Stimulated activated CD8-positive, alpha-beta memory T cell treated with anti-CD3 and anti-CD28 coated beads, Interleukin-2, amount 100 ng/mL, for 1 hour (primary cell): ENCODE results near the gene MEGF11.

Experiments used
- DNase-seq, 2 donors: peaks; one replicate each; pipeline ENCODE4 v3.0.0-alpha.2; 2020; ENCODE audit warnings: low read depth in 2 of 2

The MEGF11 gene

GRCh38 chr15:66239514-66239913 is 14.0 kb downstream of the MEGF11 start:
- DNase-seq = no peak

GRCh38 chr15:66238318-66238717 is 15.2 kb downstream of the MEGF11 start:
- no peak for DNase-seq

GRCh38 chr15:66237513-66238235 is 15.9 kb downstream of the MEGF11 start:
- DNase-seq = no peak

GRCh38 chr15:66236806-66237375 is 16.7 kb downstream of the MEGF11 start:
- DNase-seq = no peak

GRCh38 chr15:66235866-66236265 is 17.7 kb downstream of the MEGF11 start:
- DNase-seq = no peak

- DNase-seq = no peak
Measured at GRCh38 chr15:66234798-66235197, 18.8 kb downstream of the MEGF11 start.

GRCh38 chr15:66233487-66234415 is 19.8 kb downstream of the MEGF11 start:
- DNase-seq = no peak

- DNase-seq = no peak
Measured at GRCh38 chr15:66232267-66232625, 21.3 kb downstream of the MEGF11 start.

- no peak for DNase-seq
Measured at GRCh38 chr15:66231394-66232266, 21.9 kb downstream of the MEGF11 start.

GRCh38 chr15:66229790-66230465 is 23.6 kb downstream of the MEGF11 start:
- no peak for DNase-seq

- DNase-seq = no peak
Measured at GRCh38 chr15:66228807-66229735, 24.5 kb downstream of the MEGF11 start.

- no peak for DNase-seq
Measured at GRCh38 chr15:66226736-66227135, 26.8 kb downstream of the MEGF11 start.

- DNase-seq = no peak
Measured at GRCh38 chr15:66225656-66226274, 27.8 kb downstream of the MEGF11 start.

GRCh38 chr15:66224946-66225345 is 28.6 kb downstream of the MEGF11 start:
- no peak for DNase-seq

GRCh38 chr15:66222273-66223198 is 31.0 kb downstream of the MEGF11 start:
- DNase-seq = no peak

- no peak for DNase-seq
Measured at GRCh38 chr15:66221126-66221525, 32.4 kb downstream of the MEGF11 start.

- no peak for DNase-seq
Measured at GRCh38 chr15:66220601-66221000, 32.9 kb downstream of the MEGF11 start.

- DNase-seq = no peak
Measured at GRCh38 chr15:66219339-66219738, 34.2 kb downstream of the MEGF11 start.
